Kidney epithelial cell (primary cell): ENCODE results near the gene MBD3. TPM values are rescaled to one million over a fixed set of nuclear protein-coding genes. Genes with fewer than 3 reads are reported as not detected.

Experiments
- DNase-seq: peaks from one replicate; pipeline ENCODE4 v3.0.0-alpha.2; 2010; ENCODE audit warnings: low read depth
- H3K27me3 ChIP-seq: 2 replicates; pipeline ENCODE4 v1.6.0; 2011; ENCODE audit warnings: low read length; ENCODE audit not compliant: control insufficient read depth, insufficient read depth
- H3K36me3 ChIP-seq: 2 replicates; pipeline ENCODE4 v1.5.1; 2011; ENCODE audit warnings: low read length; ENCODE audit not compliant: control insufficient read depth, insufficient read depth
- H3K4me3 ChIP-seq: 2 replicates; pipeline ENCODE4 v1.5.1; 2011; ENCODE audit warnings: low read depth, mild to moderate bottlenecking, control low read depth, low read length
- CTCF ChIP-seq: IDR thresholded peaks from 2 replicates; pipeline ENCODE4 v1.5.1; 2011; ENCODE audit warnings: mild to moderate bottlenecking, moderate library complexity, low read length, control low read depth, inconsistent platforms; ENCODE audit not compliant: insufficient read depth, poor library complexity, severe bottlenecking
- total RNA-seq: library from RNA; depleted of rRNA; stranded (reverse); fragments of >200 nt; gene quantifications from 2 replicates; pipeline ENCODE4 v1.2.3, GENCODE V29; 2015

MBD3 gene
- total RNA-seq, 1 donor from 2014 or later: 118 TPM

GRCh38 chr19:1571358-1571757 lies 21.3 kb downstream of the MBD3 start:
- DNase-seq: no peak
- peaks cover 3% of the 10 kb centered on the region for H3K27me3 ChIP-seq
- TF ChIP-seq CTCF: no peak
- H3K4me3 ChIP-seq: no peak overlapping the region
- no peaks in the 10 kb centered on the region for H3K36me3 ChIP-seq

- TF ChIP-seq CTCF: no peak
- Histone ChIP-seq H3K4me3 (no peak overlapping the region), H3K36me3 (no peaks in the 10 kb centered on the region), H3K27me3 (peaks cover 3% of the 10 kb centered on the region)
- no peak for DNase-seq
These were observed 21.8 kb downstream of the MBD3 start for GRCh38 chr19:1570836-1571235.

- Histone ChIP-seq H3K27me3 (peaks cover 3% of the 10 kb centered on the region), H3K36me3 (no peaks in the 10 kb centered on the region), H3K4me3 (no peak overlapping the region)
- no peak for TF ChIP-seq CTCF
- DNase-seq: no peak
These were observed 22.7 kb downstream of the MBD3 start for GRCh38 chr19:1569997-1570396.

- no peaks in the 10 kb centered on the region for H3K36me3 ChIP-seq
- peak within 1 kb of the TSS; percentile 93 for H3K4me3 ChIP-seq
- no peak for DNase-seq
- peaks cover 3% of the 10 kb centered on the region for H3K27me3 ChIP-seq
- no peak for TF ChIP-seq CTCF
These were observed 24.2 kb downstream of the MBD3 start, which contains the start of gene MEX3D for GRCh38 chr19:1568320-1569019. MEX3D (minus strand) TSS chr19:1568325; CDS start chr19:1568058, 267 bp downstream.

- Histone ChIP-seq H3K27me3 (peaks cover 3% of the 10 kb centered on the region), H3K36me3 (no peaks in the 10 kb centered on the region), H3K4me3 (peak overlapping the region; percentile 93)
- TF ChIP-seq CTCF: no peak
- DNase-seq: no peak
These were observed 24.8 kb downstream of the MBD3 start for GRCh38 chr19:1567848-1568227.
